Jurkat, Clone E6-1 (cell line): ENCODE data around the gene OST4.

ENCODE experiments used
- DNase-seq: peaks from one replicate; pipeline ENCODE4 v3.0.0-alpha.2; 2011; ENCODE audit warnings: low read depth, low spot score
- H3K4me3 ChIP-seq: 2 replicates; pipeline ENCODE4 v1.5.1; 2011; ENCODE audit warnings: mild to moderate bottlenecking, low read length, control low read depth, moderate library complexity

The OST4 gene

DNA sequence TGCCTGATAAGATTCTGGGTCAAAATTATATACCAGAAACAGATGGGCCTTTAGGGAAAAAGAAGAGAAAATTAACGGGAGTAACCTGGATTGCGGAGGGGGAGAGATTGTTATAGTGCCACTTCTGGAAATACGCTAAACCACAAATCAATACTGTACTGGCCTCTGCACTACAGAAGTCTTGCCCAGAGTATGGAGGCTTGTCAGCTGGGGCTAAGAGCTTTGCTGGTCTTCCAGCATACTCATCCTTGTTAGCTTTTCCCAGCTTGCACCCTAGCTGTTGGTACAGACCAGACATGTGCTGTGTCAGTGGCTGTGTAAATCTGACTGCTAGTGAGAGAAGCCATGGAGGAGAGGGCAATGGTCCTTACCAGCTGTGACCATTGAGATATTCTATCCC is 11.1 kb downstream of the OST4 start:
- DNase-seq: no peak
- no peak overlapping the region for H3K4me3 ChIP-seq

DNA sequence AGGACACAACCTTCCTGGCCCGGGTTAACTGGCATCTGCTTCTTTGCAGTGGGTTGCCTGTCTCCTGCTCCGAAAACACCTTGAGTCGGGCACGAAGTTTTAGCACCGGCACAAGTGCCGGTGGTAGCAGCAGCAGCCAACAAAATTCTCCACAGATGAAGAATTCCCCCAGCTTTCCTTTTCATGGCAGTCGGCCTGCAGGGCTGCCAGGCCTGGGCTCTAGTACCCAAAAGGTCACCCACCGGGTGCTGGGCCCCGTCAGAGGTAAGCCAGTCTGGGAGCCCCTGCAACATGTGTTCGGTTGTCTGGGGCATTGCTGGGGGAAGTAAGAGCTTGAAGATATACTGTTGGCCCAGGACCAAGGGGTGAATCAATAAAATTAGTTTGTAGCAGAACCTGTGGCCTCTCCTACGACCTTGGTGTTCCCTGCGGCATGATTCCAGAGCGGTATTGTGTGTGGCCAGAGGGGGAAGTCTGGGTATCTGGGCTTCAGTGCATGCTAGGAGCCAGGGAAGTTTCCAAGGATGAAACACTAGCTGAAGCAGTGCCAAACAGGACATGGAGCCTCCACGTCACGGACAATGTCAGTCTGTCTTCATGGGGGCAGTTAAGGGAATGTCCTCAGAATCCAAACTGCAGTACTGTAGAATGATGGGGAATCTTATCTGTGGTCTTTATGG is 12.2 kb downstream of the OST4 start:
- H3K4me3 ChIP-seq: no peak overlapping the region
- no peak for DNase-seq

DNA sequence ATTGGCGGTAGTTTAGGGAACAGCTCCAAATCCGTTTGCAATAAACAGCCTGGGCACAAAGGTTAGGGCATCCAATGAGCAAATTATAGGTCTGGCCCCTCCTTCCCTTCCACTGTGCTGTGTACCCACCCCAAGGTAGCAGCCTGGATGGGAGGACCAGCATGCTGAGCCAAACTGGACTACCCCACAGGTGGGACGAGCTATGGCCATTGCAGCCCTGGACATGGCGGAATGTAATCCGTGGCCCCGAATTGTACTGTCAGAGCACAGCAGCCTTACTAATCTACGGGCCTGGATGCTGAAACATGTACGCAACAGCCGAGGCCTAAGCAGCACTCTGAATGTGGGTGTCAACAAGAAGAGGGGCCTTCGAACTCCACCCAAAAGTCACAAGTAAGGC is 13.2 kb downstream of the OST4 start:
- no peak for DNase-seq
- H3K4me3 ChIP-seq: no peak overlapping the region

DNA sequence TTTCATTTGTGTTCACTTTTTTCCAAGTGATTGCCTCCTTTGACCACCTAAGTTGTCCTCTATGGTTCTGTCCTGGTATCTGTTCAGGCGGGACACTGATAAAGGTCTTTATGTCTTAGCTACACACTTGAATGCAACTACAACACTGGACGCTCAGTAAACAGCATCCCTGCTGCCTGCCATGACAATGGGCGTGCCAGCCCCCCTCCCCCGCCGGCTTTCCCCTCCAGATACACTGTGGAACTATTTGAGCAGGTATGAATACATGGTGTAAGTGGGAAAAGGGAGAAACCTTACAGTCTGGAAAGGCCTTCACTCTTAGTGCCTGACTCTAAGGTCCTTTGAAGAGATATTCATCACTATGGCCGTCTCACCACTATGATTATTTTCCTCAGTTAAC is 14.3 kb downstream of the OST4 start:
- no peak for DNase-seq
- H3K4me3 ChIP-seq: no peak overlapping the region

DNA sequence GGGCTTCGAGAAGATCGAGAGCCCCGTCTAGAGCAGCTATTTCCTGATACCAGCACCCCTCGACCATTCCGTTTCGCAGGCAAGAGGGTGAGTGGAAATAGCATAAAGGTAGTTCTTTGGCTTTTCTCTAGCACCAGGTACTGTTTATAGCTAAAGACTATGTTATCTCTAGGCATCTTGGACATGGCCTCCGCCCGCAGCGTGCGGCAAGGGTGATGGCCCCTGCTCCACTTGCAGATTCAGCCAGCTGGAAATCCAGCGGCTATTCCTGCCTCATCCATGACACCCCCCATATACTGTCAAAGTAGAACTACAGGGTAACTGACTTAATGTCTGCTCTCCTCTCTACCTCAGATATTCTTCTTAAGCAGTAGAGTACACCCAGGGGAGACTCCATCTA is 16.7 kb downstream of the OST4 start:
- no peak overlapping the region for H3K4me3 ChIP-seq
- DNase-seq: no peak

DNA sequence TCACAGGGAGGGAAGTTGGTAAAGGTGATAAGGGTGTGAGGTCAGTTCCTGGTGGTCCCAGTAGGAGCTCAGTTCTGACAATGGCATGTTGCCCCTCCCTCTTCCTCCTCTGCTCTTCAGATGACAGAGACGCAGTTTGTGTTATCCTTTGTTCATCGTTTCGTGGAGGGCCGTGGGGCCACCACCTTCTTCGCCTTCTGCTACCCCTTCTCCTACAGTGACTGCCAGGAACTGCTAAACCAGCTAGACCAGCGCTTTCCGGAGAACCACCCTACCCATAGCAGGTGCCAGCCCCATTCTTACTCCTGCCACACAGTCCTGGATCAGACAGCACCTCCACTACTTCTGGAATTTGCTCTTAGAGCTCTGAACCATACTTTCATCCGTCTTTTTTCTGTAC is 17.7 kb downstream of the OST4 start:
- no peak for DNase-seq
- H3K4me3 ChIP-seq: no peak overlapping the region

DNA sequence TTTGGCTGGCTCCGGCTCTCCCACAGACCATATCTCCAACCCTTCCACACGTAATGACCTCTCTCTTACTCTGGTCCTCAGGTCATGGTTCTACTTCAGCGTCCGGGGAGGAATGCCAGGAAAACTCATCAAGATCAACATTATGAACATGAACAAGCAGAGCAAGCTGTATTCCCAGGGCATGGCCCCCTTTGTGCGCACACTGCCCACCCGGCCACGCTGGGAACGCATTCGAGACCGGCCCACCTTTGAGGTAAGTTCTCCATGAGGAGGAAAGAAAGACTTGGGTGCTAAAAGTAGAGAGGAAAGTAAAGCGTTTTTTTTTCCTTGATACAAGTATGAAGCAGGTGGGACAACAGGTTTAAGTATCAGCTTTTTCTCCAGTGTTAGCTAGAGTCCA is 18.1 kb downstream of the OST4 start:
- DNase-seq: no peak
- no peak overlapping the region for H3K4me3 ChIP-seq

DNA sequence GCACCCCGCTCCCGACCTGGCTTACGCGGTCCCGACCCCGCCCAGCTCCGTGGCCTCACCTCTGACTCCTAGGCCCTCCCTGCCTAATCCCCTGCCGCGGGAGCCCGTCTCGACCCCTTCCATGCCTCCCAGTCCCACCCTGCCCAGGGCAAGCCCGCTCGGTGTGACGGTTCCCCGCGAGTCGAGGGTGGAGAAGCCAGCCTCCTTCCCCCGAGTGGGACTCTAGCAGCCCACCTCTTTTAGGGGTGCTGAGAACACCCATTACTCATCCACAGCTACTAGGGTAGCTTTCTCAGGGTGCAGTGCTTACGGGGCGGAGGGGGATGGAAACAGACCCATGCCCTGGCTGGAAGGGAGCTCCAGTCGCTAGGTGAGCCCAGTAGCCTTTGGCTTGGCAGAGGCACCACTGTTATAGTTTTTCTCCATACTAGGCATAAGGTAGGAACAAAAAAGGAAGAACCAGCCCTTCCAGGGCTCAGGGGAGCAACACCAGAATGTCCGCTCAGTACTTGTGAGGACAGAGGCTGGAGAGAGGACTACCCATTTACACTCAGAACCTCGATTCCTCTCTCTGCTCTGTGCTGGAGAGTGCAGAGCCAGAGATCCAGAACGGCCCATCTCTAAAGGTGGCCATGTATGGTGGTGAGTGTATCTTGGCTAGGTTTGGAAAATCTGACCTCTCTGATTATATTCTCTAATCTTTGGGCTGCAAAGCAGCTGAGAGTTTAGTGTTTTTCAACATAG is 19.4 kb downstream of the OST4 start:
- no peak for DNase-seq

DNA sequence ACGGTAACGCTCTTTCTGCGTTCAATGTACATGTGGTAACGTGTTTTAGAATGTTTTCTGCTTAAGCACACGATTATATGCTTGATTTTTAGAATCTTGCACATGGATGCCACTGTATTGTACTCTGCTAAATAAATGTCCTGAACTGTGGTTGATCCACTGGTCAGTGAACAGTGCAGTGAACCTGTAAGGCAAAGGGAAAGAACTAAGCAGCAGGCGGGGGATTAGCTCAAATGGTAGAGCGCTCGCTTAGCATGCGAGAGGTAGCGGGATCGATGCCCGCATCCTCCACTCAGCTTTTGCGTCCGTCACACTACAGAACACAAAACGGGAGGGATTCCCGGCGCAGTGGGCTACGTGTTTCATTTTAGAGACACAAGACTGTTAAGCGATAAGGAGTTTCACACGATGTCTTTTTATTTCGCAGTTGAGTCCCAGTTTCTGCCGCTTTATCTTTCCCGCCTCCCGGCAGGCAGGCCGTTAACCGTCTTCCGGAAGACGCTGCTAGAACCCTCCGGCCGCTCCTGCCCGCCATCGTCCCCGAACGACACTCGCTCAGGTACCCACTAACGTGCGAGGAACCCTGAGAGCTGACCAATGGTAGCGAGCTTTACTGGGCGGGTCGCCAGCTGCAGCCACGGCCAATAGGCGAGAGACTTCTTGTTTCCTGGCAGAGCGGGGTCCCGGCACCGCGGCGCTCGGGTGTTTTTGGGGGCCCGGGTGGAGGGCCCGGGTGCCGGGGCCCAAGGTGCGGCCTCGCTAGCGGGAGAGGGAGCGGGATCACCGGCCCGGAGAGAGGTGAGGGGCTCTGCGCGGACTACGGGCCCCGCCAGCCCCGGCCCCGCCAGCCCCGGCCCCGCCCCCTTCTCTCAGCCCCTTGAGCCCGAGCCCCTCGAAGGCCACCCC is 20.2 kb downstream of the OST4 start, which contains the start of gene AGBL5:
Gene AGBL5 (plus strand): TSS at position 673 of the 906 bp plus-strand sequence. CDS start 1,291 bp downstream, outside the sequence.
- peak; percentile 95 for DNase-seq
- peak within 1 kb of the TSS; percentile 87 for H3K4me3 ChIP-seq

More for the DNA sequence above, 19.4 kb downstream of the OST4 start:
- H3K4me3 ChIP-seq: peak overlapping the region; percentile 87

DNA sequence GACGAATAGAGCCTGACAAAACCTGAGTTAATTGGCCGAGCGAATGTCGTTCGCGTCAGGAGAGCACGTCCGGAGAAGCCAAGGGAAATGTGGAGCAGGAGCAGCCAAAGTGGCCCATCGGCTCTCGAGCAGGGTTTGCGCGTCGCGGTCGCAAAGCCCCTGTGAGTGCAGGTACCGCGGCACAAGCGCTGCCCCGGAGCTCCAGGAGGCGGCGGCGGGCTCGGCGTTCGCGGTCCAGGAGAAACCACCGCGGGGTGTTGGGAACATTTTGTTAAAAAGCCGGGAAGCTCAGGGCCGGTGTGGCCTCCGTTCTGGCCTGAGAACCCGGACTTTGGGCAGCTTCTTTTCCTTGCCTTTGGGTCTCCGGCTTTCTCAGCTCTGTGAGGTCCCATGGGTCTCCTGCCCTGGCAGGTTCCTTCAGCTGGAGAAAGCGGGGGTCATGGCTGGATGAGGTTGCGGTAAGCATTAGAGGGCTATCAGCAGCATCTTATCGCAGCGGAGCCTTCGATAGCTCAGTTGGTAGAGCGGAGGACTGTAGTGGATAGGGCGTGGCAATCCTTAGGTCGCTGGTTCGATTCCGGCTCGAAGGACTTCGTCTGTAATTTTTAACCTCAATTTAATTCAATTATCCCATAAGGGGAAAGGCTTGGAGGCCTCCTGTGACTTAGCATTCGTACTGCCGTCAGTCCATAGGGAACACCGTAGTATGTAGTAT is 21.0 kb downstream of the OST4 start:
- peak; percentile 94 for DNase-seq
- peak overlapping the region; percentile 87 for H3K4me3 ChIP-seq

DNA sequence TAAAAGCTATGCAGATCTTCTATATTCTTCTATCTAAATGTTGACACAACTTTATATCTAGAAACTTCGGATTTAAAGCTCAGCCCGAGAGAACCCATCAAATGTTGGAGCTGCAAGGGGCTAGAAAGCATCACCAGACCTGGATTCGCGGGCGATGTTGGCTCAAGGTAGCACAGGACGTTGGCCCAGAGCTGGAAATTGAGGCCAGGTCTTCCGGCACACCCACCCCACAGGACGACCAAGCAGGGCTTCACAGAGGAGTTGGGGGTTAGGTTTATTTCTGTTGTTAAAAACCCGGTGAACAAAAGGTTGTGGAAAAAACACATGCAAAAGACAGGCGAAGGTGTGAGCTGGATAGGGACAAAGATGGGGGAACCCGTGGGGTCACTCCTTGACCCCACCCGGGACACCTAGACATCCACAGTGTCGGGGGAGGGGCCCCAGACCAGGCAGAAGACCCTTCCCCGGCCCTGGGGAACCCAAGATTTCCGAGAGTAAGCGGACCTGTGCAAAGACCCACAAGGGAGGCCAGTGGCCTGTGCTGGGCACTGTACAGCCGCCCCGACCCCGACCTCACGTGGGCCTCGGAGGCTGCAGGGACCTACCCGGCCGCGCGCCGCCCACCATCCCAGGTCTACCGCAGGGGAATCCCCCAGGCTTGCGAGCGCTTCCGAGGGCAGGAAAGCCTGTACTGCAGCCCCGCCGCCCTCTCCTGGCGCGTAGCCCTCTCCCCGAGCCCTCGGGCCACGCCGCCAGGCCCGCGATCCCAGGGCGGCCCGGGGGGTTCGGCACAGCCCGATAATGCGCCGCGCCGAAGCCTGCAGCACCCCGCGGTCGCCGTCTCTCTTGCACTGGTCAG is 21.8 kb downstream of the OST4 start:
- peak overlapping the region; percentile 87 for H3K4me3 ChIP-seq
- DNase-seq: no peak

DNA sequence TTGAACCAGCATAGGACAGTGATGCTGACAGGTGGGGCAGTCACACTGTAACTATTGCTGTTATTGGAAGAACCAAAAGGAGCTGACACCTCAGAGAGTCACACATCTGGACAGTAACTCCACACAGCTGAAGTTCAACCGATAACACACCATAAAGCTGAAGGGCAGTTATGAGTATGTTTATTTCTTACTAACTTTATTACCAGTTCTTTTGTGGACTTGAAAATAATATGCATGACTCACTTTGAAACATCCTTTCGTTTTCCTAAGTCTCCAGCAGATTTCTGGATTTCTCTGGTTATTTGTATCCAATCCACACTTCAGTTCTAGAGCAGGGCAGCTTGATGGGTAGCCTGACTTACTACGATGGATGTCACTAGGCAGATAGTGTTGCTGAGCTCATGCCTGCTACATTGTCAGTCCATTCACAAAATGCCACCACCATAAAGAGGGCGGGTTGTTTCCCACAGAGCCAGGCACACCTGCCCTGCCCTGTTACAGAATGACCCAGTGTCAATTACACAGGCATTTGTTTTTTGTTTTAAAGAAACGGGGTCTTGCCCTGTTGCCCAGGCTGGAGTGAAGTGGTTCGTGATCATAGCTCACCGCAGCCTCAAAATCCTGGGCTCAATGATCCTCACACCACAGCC is 28.3 kb downstream of the OST4 start:
- DNase-seq: no peak
- H3K4me3 ChIP-seq: no peak overlapping the region

DNA sequence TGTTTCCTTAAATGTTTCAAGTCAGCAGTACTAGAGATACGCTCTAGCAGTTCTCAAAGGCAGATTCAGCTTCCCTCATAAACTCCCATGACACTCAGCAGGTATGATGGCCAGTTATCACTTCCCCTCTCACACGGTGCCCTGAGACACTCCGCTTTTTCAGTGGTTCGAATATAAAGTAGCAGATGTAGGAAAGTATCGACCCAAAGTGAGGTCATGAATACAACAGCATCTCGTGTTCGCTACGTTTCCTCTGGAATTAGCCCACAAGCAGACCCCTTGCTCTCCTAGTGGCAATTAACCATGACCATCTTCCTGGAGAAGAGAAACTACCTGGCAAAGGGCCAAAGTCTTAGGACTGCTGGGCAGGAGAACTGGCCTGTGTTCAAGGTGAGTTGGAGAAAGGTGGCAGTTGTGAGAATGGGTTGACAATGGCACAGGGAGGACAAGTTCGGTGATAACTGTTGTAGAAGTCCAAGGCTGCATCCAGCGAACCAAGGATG is 29.2 kb downstream of the OST4 start:
- no peak for DNase-seq
- no peak overlapping the region for H3K4me3 ChIP-seq

DNA sequence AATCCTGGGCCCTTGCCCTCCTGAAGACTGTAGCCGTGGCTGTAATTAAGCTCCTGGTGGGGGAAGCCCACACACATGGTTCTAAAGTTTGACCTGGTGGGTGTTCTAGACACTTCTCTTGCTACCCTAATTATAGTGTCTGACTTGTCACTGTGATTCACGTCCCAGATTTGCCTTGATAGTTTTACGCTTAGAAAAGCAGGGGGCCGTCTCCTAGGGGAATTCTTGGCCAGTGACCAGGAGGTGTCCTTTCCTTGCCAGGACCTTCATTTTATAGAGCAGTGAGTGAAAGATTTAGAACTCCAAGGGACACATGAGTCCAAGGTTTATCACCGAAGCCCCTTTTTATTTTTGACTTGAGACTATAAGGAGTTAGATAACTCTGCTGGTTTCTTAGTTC is 29.7 kb downstream of the OST4 start:
- H3K4me3 ChIP-seq: no peak overlapping the region

DNA sequence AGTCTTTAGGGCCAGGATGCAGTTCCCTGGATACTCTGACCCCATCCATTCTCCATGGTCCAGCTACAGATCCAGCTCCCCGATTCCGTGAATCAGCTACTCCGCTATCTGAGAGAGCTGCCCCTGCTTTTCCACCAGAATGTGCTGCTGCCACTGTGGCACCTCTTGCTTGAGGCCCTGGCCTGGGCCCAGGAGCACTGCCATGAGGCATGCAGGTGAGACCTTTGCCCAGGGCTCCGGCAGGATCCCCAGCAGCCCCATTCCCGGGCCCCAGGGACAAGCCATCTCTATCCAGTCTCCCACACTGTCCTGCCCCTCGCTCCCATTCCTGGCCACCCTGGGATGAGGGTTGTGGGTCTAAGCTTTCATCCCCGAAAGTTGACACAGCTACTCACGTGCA is 31.2 kb downstream of the OST4 start:
- no peak for DNase-seq

More for the DNA sequence above, 29.7 kb downstream of the OST4 start:
- DNase-seq: no peak

DNA sequence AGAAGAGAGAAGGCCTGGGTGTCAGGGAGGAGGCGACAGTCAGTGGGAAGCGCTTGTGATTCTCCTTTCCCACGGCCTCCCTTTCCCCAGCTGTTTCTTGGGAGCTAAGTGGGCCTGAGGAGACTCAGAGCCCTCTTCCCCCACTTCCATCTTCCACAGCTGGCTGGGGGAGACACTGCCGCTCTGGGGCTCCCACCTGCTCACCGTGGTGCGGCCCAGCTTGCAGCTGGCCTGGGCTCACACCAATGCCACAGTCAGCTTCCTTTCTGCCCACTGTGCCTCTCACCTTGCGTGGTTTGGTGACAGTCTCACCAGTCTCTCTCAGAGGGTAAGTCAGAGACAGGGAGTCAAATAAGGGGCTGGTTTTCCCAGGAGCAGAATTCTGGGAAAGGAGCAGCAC is 31.6 kb downstream of the OST4 start:
- no peak for DNase-seq
- no peak overlapping the region for H3K4me3 ChIP-seq

More for the DNA sequence above, 31.2 kb downstream of the OST4 start:
- H3K4me3 ChIP-seq: no peak overlapping the region

DNA sequence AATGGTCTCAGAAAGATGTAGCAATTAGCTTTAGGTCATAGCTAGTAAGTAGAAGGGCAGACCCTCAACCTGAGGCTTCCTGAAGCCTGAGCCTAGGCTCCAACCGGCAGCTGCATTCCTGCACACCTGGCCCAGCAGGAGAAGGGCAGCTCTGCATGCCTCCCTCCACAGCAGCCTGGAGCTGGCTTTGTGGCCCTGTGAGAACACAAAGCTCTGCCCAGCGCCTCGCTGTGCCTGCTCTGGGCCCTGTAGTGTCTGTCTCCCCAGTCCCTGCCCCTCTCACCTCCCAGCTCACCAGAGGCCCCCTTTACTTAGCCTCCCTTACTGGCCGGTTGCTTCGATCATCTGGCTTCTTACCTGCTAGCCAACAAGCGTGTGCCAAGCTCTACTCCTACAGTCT is 32.0 kb downstream of the OST4 start:
- H3K4me3 ChIP-seq: no peak overlapping the region
- no peak for DNase-seq
